Measurements from ENCODE around the gene E2F7.

Gene E2F7

GRCh38 chr12:77023501-77023900 lies 41.9 kb downstream of the E2F7 start:
- DNase-seq (ENCODE audit: low read depth in 2 of 2, low spot score in 1 of 2): no peak

GRCh38 chr12:77019920-77020319 lies 45.4 kb downstream of the E2F7 start:
- DNase-seq (ENCODE audit: low read depth in 2 of 2, low spot score in 1 of 2): no peak

- DNase-seq (ENCODE audit: low read depth in 2 of 2, low spot score in 1 of 2): no peak
Observed at GRCh38 chr12:77016606-77017005, 48.8 kb downstream of the E2F7 start.

GRCh38 chr12:77013091-77013490 lies 52.3 kb downstream of the E2F7 start:
- DNase-seq (ENCODE audit: low read depth in 2 of 2, low spot score in 1 of 2): no peak

GRCh38 chr12:77010691-77011548 lies 54.4 kb downstream of the E2F7 start:
- DNase-seq (ENCODE audit: low read depth in 2 of 2, low spot score in 1 of 2): peak; percentile 24 to 38

GRCh38 chr12:77007476-77007875 lies 57.9 kb downstream of the E2F7 start:
- DNase-seq (ENCODE audit: low read depth in 2 of 2, low spot score in 1 of 2): no peak

- no peak for DNase-seq (ENCODE audit: low read depth in 2 of 2, low spot score in 1 of 2)
Observed at GRCh38 chr12:77005611-77006098, 59.7 kb downstream of the E2F7 start.

GRCh38 chr12:77003914-77004313 lies 61.5 kb downstream of the E2F7 start:
- DNase-seq (ENCODE audit: low read depth in 2 of 2, low spot score in 1 of 2): no peak

GRCh38 chr12:77003246-77003645 lies 62.1 kb downstream of the E2F7 start:
- no peak for DNase-seq (ENCODE audit: low read depth in 2 of 2, low spot score in 1 of 2)

- no peak for DNase-seq (ENCODE audit: low read depth in 2 of 2, low spot score in 1 of 2)
Observed at GRCh38 chr12:77002382-77002781, 63.0 kb downstream of the E2F7 start.

- no peak for DNase-seq (ENCODE audit: low read depth in 2 of 2, low spot score in 1 of 2)
Observed at GRCh38 chr12:77001276-77001675, 64.1 kb downstream of the E2F7 start.

- no peak for DNase-seq (ENCODE audit: low read depth in 2 of 2, low spot score in 1 of 2)
Observed at GRCh38 chr12:76998908-76999556, 66.3 kb downstream of the E2F7 start.

- DNase-seq (ENCODE audit: low read depth in 2 of 2, low spot score in 1 of 2): no peak
Observed at GRCh38 chr12:76998386-76998785, 67.0 kb downstream of the E2F7 start.

GRCh38 chr12:76997011-76997780 lies 68.2 kb downstream of the E2F7 start:
- no peak for DNase-seq (ENCODE audit: low read depth in 2 of 2, low spot score in 1 of 2)

- DNase-seq (ENCODE audit: low read depth in 2 of 2, low spot score in 1 of 2): no peak
Observed at GRCh38 chr12:76990716-76991115, 74.7 kb downstream of the E2F7 start.

- DNase-seq (ENCODE audit: low read depth in 2 of 2, low spot score in 1 of 2): no peak
Observed at GRCh38 chr12:76984566-76984965, 80.8 kb downstream of the E2F7 start.

GRCh38 chr12:76983420-76983819 lies 81.9 kb downstream of the E2F7 start:
- DNase-seq (ENCODE audit: low read depth in 2 of 2, low spot score in 1 of 2): no peak

- DNase-seq (ENCODE audit: low read depth in 2 of 2, low spot score in 1 of 2): no peak
Observed at GRCh38 chr12:76980196-76980595, 85.2 kb downstream of the E2F7 start.

GRCh38 chr12:76976777-76977382 lies 88.5 kb downstream of the E2F7 start:
- no peak for DNase-seq (ENCODE audit: low read depth in 2 of 2, low spot score in 1 of 2)

Data from stimulated activated CD8-positive, alpha-beta memory T cell treated with anti-CD3 and anti-CD28 coated beads, Interleukin-4, amount 100 ng/mL, for 4 hours (primary cell).